ENCODE data around the gene CD2.

Gene CD2

DNA sequence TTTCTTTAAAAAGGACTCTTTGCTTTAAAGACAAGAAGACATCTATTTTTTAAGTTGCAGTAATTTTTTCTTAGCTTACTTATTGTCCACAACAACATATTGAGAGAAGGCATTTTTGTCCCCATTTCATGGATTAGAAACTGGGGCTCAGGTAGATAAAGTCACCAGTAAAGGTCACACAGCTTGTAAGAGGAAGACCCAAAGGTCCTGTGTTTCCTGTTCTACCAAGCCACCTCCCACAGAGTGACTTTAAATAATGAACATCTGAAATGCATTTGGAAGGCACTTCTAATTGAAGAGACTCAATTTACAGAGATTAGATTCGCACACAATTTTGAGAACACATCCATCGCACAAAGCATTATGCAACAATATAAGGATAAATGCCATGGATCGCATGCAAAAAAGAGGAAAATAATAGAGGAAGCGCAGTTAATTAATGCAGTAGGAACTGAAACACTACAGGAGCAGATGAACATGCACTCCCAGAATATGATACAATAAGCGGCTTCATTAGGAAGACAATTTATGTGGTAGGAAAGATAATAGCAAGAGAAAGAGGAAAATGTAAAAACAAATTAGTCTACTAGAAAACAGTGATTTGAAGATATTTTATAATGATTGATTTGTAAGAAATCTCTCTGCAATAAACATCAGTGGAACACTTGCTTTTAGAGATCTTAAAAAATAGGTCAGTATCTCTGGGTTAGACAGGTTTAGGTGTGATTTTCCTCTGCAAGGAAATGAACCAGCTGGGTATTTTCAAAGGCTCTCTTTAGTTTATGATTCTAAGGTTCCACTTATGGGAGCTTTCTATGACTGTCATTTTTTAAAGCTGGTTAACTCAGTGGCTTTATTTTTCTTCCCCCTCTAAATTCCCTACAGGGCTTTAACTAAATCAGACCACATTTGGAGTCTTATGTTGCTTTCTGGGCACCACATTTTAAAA lies 27.1 kb upstream of the CD2 start:
- TF ChIP-seq, protein P1, sequence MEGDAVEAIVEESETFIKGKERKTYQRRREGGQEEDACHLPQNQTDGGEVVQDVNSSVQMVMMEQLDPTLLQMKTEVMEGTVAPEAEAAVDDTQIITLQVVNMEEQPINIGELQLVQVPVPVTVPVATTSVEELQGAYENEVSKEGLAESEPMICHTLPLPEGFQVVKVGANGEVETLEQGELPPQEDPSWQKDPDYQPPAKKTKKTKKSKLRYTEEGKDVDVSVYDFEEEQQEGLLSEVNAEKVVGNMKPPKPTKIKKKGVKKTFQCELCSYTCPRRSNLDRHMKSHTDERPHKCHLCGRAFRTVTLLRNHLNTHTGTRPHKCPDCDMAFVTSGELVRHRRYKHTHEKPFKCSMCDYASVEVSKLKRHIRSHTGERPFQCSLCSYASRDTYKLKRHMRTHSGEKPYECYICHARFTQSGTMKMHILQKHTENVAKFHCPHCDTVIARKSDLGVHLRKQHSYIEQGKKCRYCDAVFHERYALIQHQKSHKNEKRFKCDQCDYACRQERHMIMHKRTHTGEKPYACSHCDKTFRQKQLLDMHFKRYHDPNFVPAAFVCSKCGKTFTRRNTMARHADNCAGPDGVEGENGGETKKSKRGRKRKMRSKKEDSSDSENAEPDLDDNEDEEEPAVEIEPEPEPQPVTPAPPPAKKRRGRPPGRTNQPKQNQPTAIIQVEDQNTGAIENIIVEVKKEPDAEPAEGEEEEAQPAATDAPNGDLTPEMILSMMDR (IDR thresholded peaks at IDR 0.05; ENCODE audit: low read depth, low read length, missing control alignments), result no peak
- DNase-seq (ENCODE audit: low read depth), result no peak
- in situ Hi-C loops (cut with HindIII; ENCODE audit: low sequenced_read_pairs), result loop anchor here (25.0 kb wide), 1 partner anchor 335 kb away; the partner anchor contains the start of gene TTF2
- H3K4me3 ChIP-seq (ENCODE audit: low read depth, low read length), result no peak overlapping the region

DNA sequence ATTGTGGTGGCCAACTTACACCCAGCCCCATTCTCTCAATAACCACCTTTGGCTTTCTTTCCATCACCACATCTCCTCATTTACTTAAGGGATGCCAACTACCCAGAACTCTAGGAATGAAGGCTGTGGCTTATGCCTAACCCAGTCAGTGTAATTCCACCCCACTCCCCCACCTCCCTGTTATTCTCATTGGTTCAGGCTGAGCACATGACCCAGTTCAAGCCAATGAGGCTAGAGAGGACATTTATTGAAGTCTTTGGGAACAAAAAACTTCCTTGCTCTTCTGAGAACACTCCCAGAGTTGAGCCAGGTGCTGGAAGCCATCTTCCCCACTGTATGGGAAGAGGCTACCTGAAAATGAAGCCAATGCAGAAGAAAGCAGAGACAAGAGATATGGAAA lies 22.8 kb upstream of the CD2 start:
- TF ChIP-seq, protein P1 (IDR thresholded peaks at IDR 0.05; ENCODE audit: low read depth, low read length, missing control alignments), result no peak
- DNase-seq (ENCODE audit: low read depth), result no peak
- in situ Hi-C loops (cut with HindIII; ENCODE audit: low sequenced_read_pairs), result loop anchor here (25.0 kb wide), 1 partner anchor 331 kb away; the partner anchor contains the start of gene TTF2
- no peak overlapping the region for H3K4me3 ChIP-seq (ENCODE audit: low read depth, low read length)

DNA sequence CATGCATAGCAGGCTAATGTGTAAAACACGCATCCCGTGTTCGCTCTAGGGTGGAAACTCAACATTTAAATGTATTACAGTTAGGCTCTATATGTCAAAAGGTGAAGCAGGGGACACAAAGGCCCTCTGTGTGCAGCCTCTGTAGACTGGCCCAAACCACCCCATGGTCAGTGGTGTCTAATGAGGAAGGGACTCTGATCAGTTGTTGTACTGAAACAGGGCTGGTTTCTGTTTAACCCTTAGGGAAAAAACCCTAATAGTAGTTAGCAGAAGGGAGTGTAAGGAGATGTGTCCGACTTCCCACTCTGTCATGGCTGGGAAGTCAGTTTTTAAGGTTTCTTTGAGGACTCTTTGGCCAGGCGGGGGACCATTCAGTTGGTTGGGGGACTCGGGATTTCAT lies 21.5 kb upstream of the CD2 start:
- no peak for DNase-seq (ENCODE audit: low read depth)
- no peak overlapping the region for H3K4me3 ChIP-seq (ENCODE audit: low read depth, low read length)
- TF ChIP-seq, protein P1 (IDR thresholded peaks at IDR 0.05; ENCODE audit: low read depth, low read length, missing control alignments), result no peak
- in situ Hi-C loops (cut with HindIII; ENCODE audit: low sequenced_read_pairs), result loop anchor here (25.0 kb wide), 1 partner anchor 330 kb away; the partner anchor contains the start of gene TTF2

DNA sequence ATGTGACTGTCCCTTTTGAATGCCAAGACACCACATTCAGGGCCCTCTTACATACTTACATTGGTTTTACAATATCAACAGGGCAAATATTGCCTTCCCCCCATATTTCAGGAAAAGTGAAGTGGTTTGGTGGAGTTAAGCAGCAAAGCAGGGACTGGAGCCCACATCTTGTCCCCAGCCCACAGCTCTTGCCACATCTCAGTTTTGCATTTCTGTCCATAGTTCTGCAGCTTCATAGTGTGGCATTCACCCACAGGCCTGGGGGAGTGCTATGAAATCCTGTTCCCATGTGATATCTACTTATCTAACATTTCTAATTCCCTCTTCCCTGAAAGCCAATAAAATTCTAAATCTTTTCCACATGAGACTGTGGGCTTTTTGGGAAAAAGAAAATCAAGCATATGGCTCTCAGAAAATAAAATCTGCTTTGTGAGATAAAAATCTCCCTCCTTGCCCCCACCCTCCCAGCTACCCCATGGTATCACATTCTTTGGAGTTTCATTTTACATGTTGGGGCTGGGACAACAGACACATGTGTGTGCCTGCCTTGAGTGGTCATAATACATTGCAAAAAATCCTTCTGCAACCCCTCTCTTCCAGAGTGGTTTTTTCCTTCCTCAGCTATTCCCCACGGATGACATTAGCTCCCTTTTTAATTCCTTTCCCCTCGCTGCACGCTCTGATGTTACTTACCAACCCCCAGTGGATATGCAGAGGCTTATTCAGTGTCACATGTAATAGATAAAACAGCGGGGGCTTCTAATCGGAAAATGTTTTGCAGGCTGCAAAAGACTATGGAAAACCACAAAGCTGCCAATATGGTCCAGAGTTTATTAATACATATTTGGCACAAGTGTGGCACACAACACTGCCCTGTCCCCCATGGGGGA lies 20.5 kb upstream of the CD2 start:
- in situ Hi-C loops (cut with HindIII; ENCODE audit: low sequenced_read_pairs), result loop anchor here (25.0 kb wide), 1 partner anchor 329 kb away; the partner anchor contains the start of gene TTF2
- H3K4me3 ChIP-seq (ENCODE audit: low read depth, low read length), result no peak overlapping the region
- TF ChIP-seq, protein P1 (IDR thresholded peaks at IDR 0.05; ENCODE audit: low read depth, low read length, missing control alignments), result no peak
- no peak for DNase-seq (ENCODE audit: low read depth)

DNA sequence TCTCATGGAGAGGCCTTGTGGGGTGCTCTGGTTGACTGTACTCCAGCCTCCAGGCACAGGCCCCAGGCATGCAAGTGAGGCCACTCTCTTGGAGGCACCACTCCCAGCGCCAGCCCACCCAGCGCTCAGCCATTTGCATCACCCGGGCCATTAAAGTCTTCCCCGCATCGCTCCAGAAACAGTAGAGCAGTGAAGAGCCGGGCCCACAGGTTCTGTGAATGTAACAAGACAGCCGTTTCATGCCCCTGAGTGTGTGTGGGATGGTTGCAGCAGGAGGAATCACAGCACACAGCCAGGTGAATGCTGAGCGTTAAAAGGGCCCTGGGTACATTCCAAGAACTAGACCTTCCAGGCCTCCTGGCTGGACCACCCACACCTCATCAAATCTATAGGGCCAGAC lies 19.0 kb upstream of the CD2 start:
- in situ Hi-C loops (cut with HindIII; ENCODE audit: low sequenced_read_pairs), result loop anchor here (25.0 kb wide), 1 partner anchor 327 kb away; the partner anchor contains the start of gene TTF2
- TF ChIP-seq, protein P1 (IDR thresholded peaks at IDR 0.05; ENCODE audit: low read depth, low read length, missing control alignments), result no peak
- no peak for DNase-seq (ENCODE audit: low read depth)
- H3K4me3 ChIP-seq (ENCODE audit: low read depth, low read length), result no peak overlapping the region

All from astrocyte of the cerebellum (primary cell).